Measurements from ENCODE around the gene TMEM209.

TMEM209 gene

DNA sequence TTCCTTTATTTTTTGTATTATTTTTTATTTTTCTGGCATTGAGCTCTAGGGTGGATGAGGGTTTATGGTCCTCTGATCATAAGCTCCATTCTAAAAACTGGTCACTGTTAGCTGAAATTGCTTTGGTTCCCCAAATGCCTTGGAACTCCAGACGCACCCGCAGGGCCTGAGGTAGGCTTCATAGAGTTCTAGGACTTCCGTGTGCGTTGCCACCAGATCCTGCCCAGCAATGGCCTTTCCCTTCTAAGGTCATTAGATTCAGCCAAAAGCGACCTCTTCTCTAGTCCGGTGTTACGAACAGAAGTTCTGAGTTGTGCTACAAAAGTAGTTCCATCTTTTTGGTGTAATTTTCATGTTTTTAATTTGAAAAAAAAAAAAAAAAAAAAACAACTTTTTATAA is 70.5 kb downstream of the TMEM209 start:
- H3K9me2 ChIP-seq (replicated peaks; ENCODE audit: control insufficient read depth, low read length), result no peaks in the 10 kb centered on the region
- no peaks in the 10 kb centered on the region for H3K79me2 ChIP-seq (ENCODE audit: control insufficient read depth, low read length)
- no peak overlapping the region for H3K4me2 ChIP-seq (ENCODE audit: low read length)
- H3K36me3 ChIP-seq (ENCODE audit: control insufficient read depth, low read length), result peaks cover 26% of the 10 kb centered on the region
- peaks cover 3% of the 10 kb centered on the region; the same call in 1 of the 2 replicates for H3F3A ChIP-seq (ENCODE audit: control insufficient read depth, insufficient read depth)
- H3K4me1 ChIP-seq (ENCODE audit: control insufficient read depth, low read length), result no peaks in the 10 kb centered on the region
- no peak overlapping the region for H3K27ac ChIP-seq (ENCODE audit: low read depth, low read length)
- no peaks in the 10 kb centered on the region for H4K20me1 ChIP-seq (ENCODE audit: control insufficient read depth, insufficient read depth, low read depth, low read length)
- H3K4me3 ChIP-seq (ENCODE audit: low read length), result no peak overlapping the region
- H3K9me3 ChIP-seq (ENCODE audit: control insufficient read depth, insufficient read depth, low read length), result no peaks in the 10 kb centered on the region
- no peak for TF ChIP-seq EZH2phosphoT487 (IDR thresholded peaks at IDR 0.05; ENCODE audit: borderline replicate concordance, low read length)
- TF ChIP-seq, protein P1, sequence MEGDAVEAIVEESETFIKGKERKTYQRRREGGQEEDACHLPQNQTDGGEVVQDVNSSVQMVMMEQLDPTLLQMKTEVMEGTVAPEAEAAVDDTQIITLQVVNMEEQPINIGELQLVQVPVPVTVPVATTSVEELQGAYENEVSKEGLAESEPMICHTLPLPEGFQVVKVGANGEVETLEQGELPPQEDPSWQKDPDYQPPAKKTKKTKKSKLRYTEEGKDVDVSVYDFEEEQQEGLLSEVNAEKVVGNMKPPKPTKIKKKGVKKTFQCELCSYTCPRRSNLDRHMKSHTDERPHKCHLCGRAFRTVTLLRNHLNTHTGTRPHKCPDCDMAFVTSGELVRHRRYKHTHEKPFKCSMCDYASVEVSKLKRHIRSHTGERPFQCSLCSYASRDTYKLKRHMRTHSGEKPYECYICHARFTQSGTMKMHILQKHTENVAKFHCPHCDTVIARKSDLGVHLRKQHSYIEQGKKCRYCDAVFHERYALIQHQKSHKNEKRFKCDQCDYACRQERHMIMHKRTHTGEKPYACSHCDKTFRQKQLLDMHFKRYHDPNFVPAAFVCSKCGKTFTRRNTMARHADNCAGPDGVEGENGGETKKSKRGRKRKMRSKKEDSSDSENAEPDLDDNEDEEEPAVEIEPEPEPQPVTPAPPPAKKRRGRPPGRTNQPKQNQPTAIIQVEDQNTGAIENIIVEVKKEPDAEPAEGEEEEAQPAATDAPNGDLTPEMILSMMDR (IDR thresholded peaks at IDR 0.05; ENCODE audit: low read depth, low read length, poor library complexity, severe bottlenecking), result no peak
- H3K27me3 ChIP-seq (ENCODE audit: control insufficient read depth, low read length), result no peaks in the 10 kb centered on the region

DNA sequence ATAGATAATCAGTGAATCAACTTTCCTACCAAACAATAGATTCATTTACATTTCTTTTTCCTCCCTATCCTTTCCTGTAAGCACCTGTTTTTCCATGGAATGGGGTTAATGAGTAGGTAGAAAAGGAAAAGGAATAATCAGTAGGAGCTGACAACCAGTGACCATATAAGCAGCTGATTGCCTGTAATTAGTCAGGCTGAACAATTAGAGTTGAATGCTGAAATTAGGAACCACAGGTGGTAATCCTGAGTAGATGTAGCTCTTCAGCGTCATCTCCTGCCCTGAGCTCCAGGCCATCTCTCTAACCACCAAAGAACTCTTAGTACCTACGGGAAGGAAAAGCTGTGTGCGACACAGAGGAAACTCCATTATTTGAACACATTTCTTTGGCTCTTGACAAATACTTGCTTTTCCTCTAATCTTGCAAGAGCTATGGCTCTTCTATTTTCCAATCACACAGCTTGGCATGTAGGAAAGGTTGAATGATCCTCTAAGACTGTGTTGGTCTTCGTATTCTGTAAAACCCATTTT is 71.0 kb downstream of the TMEM209 start:
- Histone ChIP-seq H3K36me3 (ENCODE audit: control insufficient read depth, low read length) (peaks cover 31% of the 10 kb centered on the region), H4K20me1 (ENCODE audit: control insufficient read depth, insufficient read depth, low read depth, low read length) (no peaks in the 10 kb centered on the region), H3K4me3 (ENCODE audit: low read length) (no peak overlapping the region), H3K27ac (ENCODE audit: low read depth, low read length) (no peak overlapping the region), H3K4me1 (ENCODE audit: control insufficient read depth, low read length) (no peaks in the 10 kb centered on the region), H3F3A (ENCODE audit: control insufficient read depth, insufficient read depth) (peaks cover 3% of the 10 kb centered on the region; the same call in 1 of the 2 replicates), H3K4me2 (ENCODE audit: low read length) (no peak overlapping the region), H3K79me2 (ENCODE audit: control insufficient read depth, low read length) (no peaks in the 10 kb centered on the region), H3K9me3 (ENCODE audit: control insufficient read depth, insufficient read depth, low read length) (no peaks in the 10 kb centered on the region), H3K9me2 (replicated peaks; ENCODE audit: control insufficient read depth, low read length) (no peaks in the 10 kb centered on the region), H3K27me3 (ENCODE audit: control insufficient read depth, low read length) (no peaks in the 10 kb centered on the region)
- no peak for TF ChIP-seq EZH2phosphoT487 (IDR thresholded peaks at IDR 0.05; ENCODE audit: borderline replicate concordance, low read length)
- TF ChIP-seq, protein P1 (IDR thresholded peaks at IDR 0.05; ENCODE audit: low read depth, low read length, poor library complexity, severe bottlenecking), result no peak

DNA sequence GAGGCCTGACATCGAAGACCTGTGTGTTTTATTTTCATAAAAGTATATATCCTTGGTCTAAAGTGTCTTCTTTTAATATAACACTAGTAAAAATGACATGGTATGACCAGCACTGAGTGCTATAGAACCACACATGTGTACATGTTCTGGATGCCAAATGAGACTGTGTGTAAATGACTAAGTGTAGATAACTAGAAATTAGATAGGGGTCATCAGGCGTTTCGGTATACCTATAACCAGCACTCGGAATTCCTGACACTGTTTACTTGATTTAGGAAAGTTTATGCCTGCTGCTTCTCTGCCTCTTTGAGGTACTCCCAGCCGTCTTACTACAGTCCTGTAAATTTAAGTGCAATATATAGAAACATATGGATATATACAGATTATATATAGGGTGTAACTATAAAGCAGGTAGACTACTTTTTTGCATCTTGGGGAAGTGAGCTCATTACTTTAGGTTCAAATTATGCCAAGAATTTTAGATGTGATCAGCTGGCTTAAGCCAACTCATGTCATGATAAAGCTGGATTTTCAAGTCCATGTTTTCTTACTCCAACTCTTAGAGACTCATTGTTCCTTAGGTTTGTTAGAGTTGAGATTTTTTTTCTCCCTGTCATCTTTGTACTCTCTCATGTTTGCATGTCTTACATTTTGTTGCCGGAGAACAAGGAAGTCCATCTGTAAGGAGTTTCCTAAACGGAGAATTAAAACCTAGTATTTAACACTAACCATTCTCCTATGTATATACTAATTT is 72.0 kb downstream of the TMEM209 start:
- no peak overlapping the region for H3K4me2 ChIP-seq (ENCODE audit: low read length)
- H3K36me3 ChIP-seq (ENCODE audit: control insufficient read depth, low read length), result peaks cover 37% of the 10 kb centered on the region

More for the DNA sequence above, 72.0 kb downstream of the TMEM209 start:
- H3K9me3 ChIP-seq (ENCODE audit: control insufficient read depth, insufficient read depth, low read length), result no peaks in the 10 kb centered on the region
- no peaks in the 10 kb centered on the region for H3K4me1 ChIP-seq (ENCODE audit: control insufficient read depth, low read length)
- H3F3A ChIP-seq (ENCODE audit: control insufficient read depth, insufficient read depth), result no peaks in the 10 kb centered on the region
- H3K27me3 ChIP-seq (ENCODE audit: control insufficient read depth, low read length), result no peaks in the 10 kb centered on the region
- H3K79me2 ChIP-seq (ENCODE audit: control insufficient read depth, low read length), result no peaks in the 10 kb centered on the region
- H4K20me1 ChIP-seq (ENCODE audit: control insufficient read depth, insufficient read depth, low read depth, low read length), result no peaks in the 10 kb centered on the region
- TF ChIP-seq EZH2phosphoT487 (IDR thresholded peaks at IDR 0.05; ENCODE audit: borderline replicate concordance, low read length), result no peak
- TF ChIP-seq, protein P1 (IDR thresholded peaks at IDR 0.05; ENCODE audit: low read depth, low read length, poor library complexity, severe bottlenecking), result no peak
- no peak overlapping the region for H3K4me3 ChIP-seq (ENCODE audit: low read length)
- H3K27ac ChIP-seq (ENCODE audit: low read depth, low read length), result no peak overlapping the region
- H3K9me2 ChIP-seq (replicated peaks; ENCODE audit: control insufficient read depth, low read length), result no peaks in the 10 kb centered on the region
